Neural cell (in vitro differentiated cells): ENCODE measurements around the gene CACNA1F.

Experiments
- CTCF ChIP-seq: fragments of 450-650 bp; IDR thresholded peaks from 2 replicates; pipeline ENCODE4 v1.5.1; 2014; ENCODE audit warnings: antibody characterized with exemption, mild to moderate bottlenecking, moderate library complexity; ENCODE audit not compliant: poor library complexity, severe bottlenecking
- EP300 ChIP-seq: fragments of 450-650 bp; conservative IDR thresholded peaks from 2 replicates; pipeline ENCODE4 v1.6.1; 2014; ENCODE audit warnings: antibody characterized with exemption, mild to moderate bottlenecking, moderate library complexity; ENCODE audit not compliant: poor library complexity, severe bottlenecking
- EZH2 ChIP-seq: fragments of 200-600, 300-800 bp; shearing (Covaris generic), sonication (generic); IDR thresholded peaks from 2 replicates; pipeline ENCODE4 v1.6.1; 2014; ENCODE audit warnings: antibody characterized with exemption, low read length, borderline replicate concordance, mild to moderate bottlenecking; ENCODE audit not compliant: insufficient read depth, poor library complexity, severe bottlenecking

- TF ChIP-seq CTCF (no peak), EP300 (no peak), EZH2 (no peak)
Observed at GRCh38 chrX:49174723-49175122, 58.4 kb downstream of the CACNA1F start.
